Skeletal muscle tissue (tissue), 4 donors: ENCODE results near the gene GUCD1. TPM values are rescaled to one million over a fixed set of nuclear protein-coding genes. Genes with fewer than 3 reads are reported as not detected.

Experiments
- H3K27ac ChIP-seq: one replicate; pipeline ENCODE4 v1.7.0; 2013; ENCODE audit warnings: mild to moderate bottlenecking, low read depth, low read length, inconsistent platforms
- H3K27me3 ChIP-seq, 3 donors: one replicate each; pipeline ENCODE4 v1.7.0; 2013; ENCODE audit warnings: low read length in 3 of 3; ENCODE audit not compliant: control insufficient read depth in 3 of 3, insufficient read depth in 3 of 3
- H3K36me3 ChIP-seq, 3 donors: one replicate each; pipeline ENCODE4 v1.7.0; 2013; ENCODE audit warnings: low read length in 3 of 3; ENCODE audit not compliant: control insufficient read depth in 3 of 3, insufficient read depth in 3 of 3
- H3K4me1 ChIP-seq, 3 donors: one replicate each; pipeline ENCODE4 v1.7.0; 2013; ENCODE audit warnings: low read length in 3 of 3, mild to moderate bottlenecking in 3 of 3; ENCODE audit not compliant: control insufficient read depth in 3 of 3, insufficient read depth in 3 of 3
- H3K4me3 ChIP-seq, 3 donors: one replicate each; pipeline ENCODE4 v1.7.0; 2013; ENCODE audit warnings: low read length in 3 of 3
- H3K9ac ChIP-seq, 3 donors: one replicate each; pipeline ENCODE4 v1.7.0; 2013; ENCODE audit warnings: low read length in 3 of 3, mild to moderate bottlenecking in 3 of 3, moderate library complexity in 2 of 3, low read depth in 1 of 3
- H3K9me3 ChIP-seq, 3 donors: one replicate each; pipeline ENCODE4 v1.7.0; 2013; ENCODE audit warnings: low read length in 3 of 3; ENCODE audit not compliant: control insufficient read depth in 3 of 3
- total RNA-seq: library from RNA; depleted of rRNA; stranded (reverse); fragments of >200 nt; gene quantifications from one replicate; pipeline ENCODE4 v1.2.3, GENCODE V29; 2014
- donor health status: Osteomylitis.

The GUCD1 gene
- total RNA-seq, 1 donor from 2014 or later: 64.7 TPM

DNA sequence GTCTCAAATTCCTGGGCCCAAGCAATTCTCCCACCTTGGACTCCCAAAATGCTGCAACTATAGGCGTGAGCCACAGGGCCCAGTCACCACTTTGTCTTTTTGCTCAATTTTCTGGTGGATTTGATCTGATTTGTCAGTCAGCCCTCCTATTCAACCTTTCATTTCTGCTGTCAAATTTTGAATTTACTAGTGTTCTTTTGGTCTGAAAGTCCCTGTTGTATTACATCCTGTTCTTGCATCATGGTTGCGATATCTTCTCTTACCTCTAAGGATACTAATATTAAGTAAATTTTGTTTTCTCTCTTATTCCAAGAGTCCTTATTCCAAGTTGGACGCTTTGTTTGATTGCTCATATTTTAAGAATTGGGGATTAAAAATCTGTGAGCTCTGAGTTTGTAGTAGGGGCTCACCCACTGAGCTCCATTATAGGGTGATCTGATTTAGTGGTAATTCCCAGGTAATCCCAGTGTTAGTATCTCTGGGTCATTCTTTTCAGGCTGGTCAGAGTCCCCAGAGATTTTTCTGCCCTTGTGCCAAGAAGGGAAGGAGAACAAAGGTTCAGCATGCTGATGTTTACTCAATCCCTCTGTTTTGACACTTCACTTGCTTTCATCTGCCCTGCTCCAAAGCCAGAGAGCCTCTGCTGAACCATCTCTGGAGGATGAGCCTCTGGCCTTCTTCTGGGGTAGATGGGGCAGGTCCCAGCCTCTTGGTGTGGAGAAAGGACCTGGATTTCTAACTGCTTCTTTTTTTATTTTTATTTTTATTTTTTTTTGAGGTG, 49.8 kb downstream of the GUCD1 start:
- H3K9ac ChIP-seq: no peak overlapping the region
- no peaks in the 10 kb centered on the region for H3K27me3 ChIP-seq
- peaks cover 0 to 16% (median 13%) of the 10 kb centered on the region in 3 donors for H3K4me1 ChIP-seq
- no peaks in the 10 kb centered on the region for H3K9me3 ChIP-seq
- no peak overlapping the region for H3K27ac ChIP-seq
- H3K36me3 ChIP-seq: no peaks in the 10 kb centered on the region
- no peak overlapping the region for H3K4me3 ChIP-seq

DNA sequence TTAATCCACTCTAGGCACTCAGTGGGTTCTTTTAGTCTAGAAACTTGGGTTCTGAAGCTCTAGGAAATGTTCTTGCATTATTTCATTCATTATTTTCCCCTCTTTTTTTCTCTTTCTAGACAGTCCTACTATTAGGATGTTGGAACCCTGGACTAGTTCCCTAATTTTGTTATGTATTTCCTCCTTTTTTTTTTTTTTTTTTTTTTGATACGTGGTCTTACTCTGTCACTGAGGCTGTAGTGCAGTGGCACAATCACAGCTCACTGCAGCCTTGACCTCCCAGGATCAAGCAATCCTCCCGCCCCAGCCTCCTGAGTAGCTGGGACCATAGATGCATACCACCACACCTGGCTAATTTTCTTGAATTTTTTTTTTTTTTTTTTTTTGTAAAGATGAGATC, 50.4 kb downstream of the GUCD1 start:
- H3K36me3 ChIP-seq: no peaks in the 10 kb centered on the region
- no peak overlapping the region for H3K27ac ChIP-seq
- no peaks in the 10 kb centered on the region for H3K27me3 ChIP-seq
- H3K4me3 ChIP-seq: no peak overlapping the region
- H3K4me1 ChIP-seq: peaks cover 0 to 17% (median 15%) of the 10 kb centered on the region in 3 donors
- H3K9me3 ChIP-seq: no peaks in the 10 kb centered on the region
- no peak overlapping the region for H3K9ac ChIP-seq

DNA sequence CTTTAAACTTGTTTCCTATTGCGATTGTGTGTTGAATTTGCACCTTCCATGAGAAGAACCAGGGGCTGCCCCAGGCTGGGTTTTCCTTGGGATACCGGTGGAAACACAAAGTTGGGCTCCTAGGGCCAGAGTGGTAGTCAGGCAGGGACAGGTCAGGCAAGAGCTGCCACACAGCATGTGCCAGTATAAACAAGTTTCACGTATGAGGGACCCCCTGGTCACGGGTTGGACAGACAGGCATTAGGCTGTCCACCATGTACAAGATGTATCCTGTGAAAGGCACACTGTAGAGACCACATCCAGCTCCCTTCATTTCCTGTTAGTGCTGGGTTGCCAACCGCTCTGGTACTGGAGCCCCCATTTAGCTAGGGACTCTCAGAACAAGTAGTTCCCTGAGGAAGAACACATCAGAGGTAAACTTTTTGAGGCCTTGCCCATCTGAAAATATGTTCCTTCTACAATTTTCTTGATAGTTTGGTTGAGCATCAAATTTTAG, 51.0 kb downstream of the GUCD1 start:
- H3K27ac ChIP-seq: no peak overlapping the region
- H3K4me1 ChIP-seq: peaks cover 0 to 17% (median 15%) of the 10 kb centered on the region in 3 donors
- no peaks in the 10 kb centered on the region for H3K9me3 ChIP-seq

DNA sequence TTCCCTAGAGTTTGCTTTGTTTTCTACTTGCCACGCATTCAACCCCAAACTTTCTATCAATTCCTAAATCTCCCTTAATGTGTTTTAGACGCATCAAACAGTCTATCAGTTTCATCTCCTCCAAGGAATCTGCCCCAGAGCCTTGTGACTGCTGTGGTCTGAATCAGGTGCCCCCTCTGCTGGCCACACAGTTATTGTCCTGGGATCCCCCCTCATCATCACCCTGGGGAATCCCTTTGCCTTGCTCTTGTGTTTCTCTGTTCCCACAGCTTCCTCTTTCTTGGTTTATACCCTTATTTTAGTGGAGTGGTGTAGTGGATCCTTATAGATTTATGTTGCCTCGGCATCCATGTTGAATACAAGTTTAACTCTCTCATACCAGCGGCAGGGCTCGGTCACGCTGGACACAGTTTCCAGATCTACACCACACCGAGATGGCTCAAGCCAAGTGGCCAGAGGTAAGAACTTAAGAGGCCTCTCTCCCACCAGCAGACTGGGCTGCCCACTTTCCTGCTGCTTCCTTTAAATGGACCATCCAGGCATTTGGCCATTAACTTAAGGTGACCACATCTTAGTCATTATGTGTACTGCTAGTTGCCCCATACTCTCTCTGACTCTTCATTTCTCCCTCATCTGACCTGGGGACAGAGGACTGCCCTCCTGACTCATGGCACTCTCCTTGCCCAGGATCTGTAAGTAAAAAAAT, 51.6 kb downstream of the GUCD1 start:
- H3K27me3 ChIP-seq: no peaks in the 10 kb centered on the region

More for the DNA sequence above, 51.0 kb downstream of the GUCD1 start:
- H3K9ac ChIP-seq: no peak overlapping the region
- no peaks in the 10 kb centered on the region for H3K36me3 ChIP-seq
- no peaks in the 10 kb centered on the region for H3K27me3 ChIP-seq
- H3K4me3 ChIP-seq: no peak overlapping the region

DNA sequence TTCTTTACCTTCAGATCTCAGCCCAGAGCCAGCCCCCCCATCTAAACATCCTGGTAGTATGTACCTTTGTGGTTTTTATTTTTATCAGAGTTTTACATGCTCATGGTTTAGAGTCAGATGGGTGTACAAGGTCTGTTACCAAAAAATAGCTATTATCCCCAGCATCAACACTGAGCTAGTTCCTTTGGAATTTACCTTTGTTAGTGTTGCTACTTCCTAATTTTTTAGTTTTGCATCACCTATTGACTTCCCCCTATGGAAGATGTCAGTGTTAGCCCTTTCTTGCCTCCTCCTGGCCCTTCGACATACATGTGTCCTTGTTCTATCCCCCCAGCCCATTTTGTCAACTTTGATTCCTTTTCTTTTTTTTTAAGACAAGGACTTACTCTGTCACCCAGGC, 52.4 kb downstream of the GUCD1 start:
- no peaks in the 10 kb centered on the region for H3K9me3 ChIP-seq
- H3K4me3 ChIP-seq: no peak overlapping the region
- no peak overlapping the region for H3K27ac ChIP-seq
- H3K9ac ChIP-seq: no peak overlapping the region
- H3K4me1 ChIP-seq: peaks cover 0 to 17% (median 15%) of the 10 kb centered on the region in 3 donors
- H3K36me3 ChIP-seq: no peaks in the 10 kb centered on the region
- no peaks in the 10 kb centered on the region for H3K27me3 ChIP-seq

More for the DNA sequence above, 51.6 kb downstream of the GUCD1 start:
- Histone ChIP-seq H3K4me3 (no peak overlapping the region), H3K9ac (no peak overlapping the region), H3K27ac (no peak overlapping the region), H3K36me3 (no peaks in the 10 kb centered on the region), H3K4me1 (peaks cover 0 to 17% (median 15%) of the 10 kb centered on the region in 3 donors), H3K9me3 (no peaks in the 10 kb centered on the region)

DNA sequence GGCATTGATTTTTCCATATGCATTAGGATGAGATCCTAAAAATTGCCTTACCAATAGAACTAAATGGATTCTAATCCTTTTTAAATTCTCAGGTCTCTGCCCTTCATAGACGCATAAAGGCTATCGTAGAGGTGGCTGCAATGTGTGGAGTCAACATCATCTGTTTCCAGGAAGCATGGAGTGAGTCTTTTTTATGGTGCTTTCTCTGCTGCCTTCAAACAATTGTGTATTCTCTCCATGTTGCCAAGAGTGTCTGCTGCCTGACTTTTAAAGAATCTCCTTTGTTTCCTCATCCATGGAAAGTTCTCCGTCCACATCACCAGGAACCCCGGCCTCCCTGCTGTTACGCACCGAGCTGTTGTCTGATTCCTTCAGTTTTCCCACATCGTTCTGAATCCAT, 52.9 kb downstream of the GUCD1 start:
- Histone ChIP-seq H3K4me1 (peaks cover 0 to 17% (median 13%) of the 10 kb centered on the region in 3 donors), H3K9ac (no peak overlapping the region), H3K4me3 (no peak overlapping the region), H3K36me3 (no peaks in the 10 kb centered on the region), H3K9me3 (no peaks in the 10 kb centered on the region), H3K27me3 (no peaks in the 10 kb centered on the region), H3K27ac (no peak overlapping the region)

DNA sequence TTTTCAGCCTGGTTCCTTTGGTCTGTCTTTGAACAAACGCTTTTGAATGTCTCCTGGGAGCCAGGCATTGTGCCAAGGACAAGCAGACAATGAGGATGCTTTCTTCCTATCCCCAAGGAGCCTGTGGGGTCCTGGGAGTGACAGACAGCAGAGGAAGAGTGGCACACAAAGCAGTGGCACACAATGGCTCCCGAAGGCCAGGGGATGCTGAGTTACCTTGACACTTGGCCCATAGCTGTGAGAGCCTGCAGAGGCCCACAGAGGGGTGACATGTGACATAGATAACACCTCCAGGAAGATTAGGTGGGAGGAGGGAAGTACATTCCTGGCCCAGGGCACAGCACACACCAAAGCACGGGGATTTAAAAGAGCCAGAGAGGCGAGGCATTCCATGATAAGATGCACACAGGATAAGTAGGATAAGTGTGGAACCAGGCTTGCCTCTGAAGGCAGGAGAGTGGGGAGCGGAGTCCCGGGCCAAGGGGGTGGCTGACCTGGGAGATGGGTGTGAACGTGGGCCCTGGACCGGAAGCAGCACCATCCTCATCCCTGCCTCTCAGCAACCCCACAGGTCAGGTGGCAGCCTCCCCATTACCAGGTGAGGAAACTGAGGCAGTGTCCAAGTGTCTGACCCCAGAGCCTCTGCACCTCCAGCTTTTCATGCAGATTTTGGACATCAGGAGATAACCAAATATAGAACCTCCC, 53.5 kb downstream of the GUCD1 start:
- Histone ChIP-seq H3K36me3 (no peaks in the 10 kb centered on the region), H3K4me1 (peaks cover 0 to 17% (median 11%) of the 10 kb centered on the region in 3 donors), H3K27ac (no peak overlapping the region), H3K4me3 (no peak overlapping the region), H3K9ac (peak overlapping the region in 1 of 3 donors; percentile 25), H3K9me3 (no peaks in the 10 kb centered on the region), H3K27me3 (no peaks in the 10 kb centered on the region)

DNA sequence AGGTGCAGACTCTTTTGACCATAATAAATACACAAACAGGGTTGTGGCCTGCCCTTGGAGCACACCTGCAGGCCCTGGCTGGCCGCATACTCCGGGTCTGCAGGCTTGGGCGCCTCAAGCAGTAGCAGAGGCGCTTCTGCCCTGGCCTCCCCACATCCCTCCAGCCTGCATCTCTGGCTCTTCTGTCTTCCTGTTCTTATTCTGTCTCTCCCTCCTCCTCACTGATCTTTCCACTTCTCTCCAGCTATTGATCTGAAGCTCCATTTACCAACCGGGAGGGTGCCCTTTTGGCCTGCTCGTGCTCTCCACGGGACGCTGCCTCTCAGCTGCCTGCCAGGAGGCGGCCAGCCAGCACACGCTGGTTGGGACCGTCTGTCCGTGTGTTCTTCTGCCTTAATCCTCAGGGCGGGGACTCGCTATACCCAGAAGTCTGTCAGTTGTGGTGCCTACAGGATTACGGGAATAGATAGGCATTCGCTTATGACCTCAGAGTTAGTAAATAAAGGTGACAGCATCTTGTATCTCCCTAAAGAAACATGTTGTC, 54.6 kb downstream of the GUCD1 start:
- Histone ChIP-seq H3K4me1 (peaks cover 0 to 17% (median 11%) of the 10 kb centered on the region in 3 donors), H3K27me3 (peaks cover 1 to 6% (median 3%) of the 10 kb centered on the region in 3 donors), H3K9me3 (no peaks in the 10 kb centered on the region), H3K27ac (no peak overlapping the region), H3K4me3 (peak overlapping the region in 2 of 3 donors; percentile 1 to 13), H3K36me3 (no peaks in the 10 kb centered on the region), H3K9ac (peak overlapping the region in 1 of 3 donors; percentile 40)

DNA sequence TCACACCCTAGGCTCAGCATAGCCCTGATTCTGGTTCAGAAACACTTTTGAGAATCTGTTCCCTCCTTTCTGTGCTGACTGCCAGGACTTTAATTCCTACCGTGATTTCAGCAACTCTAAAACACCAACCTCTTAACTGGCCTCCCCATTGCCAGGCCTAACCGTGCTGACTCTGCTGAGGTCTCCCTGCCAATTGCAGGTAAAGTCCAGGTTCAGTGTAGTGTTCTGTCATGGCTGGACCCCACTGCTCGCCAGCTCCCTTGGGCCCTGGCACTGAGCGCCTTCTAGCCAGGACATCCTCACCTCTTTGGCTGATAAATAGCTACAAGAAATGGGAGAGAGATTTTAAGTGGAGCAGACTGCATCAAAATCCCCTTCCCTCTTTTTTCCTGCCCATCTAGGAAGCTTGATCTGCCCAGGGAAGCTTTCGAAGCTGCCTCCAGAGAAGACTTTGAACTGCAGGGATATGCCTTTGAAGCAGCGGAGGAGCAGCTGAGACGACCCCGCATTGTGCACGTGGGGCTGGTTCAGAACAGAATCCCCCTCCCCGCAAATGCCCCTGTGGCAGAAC, 55.1 kb downstream of the GUCD1 start:
- Histone ChIP-seq H3K4me1 (peaks cover 0 to 20% (median 11%) of the 10 kb centered on the region in 3 donors), H3K4me3 (no peak overlapping the region), H3K27me3 (peaks cover 7 to 11% (median 8%) of the 10 kb centered on the region in 3 donors), H3K27ac (no peak overlapping the region), H3K9ac (no peak overlapping the region), H3K36me3 (no peaks in the 10 kb centered on the region), H3K9me3 (no peaks in the 10 kb centered on the region)
